CD4-positive, alpha-beta T cell treated with Interleukin-4 for 1 hour (primary cell): Measurements from ENCODE around the gene FCRL3.
"Not testable (repeated sequence)": the region's sequence is repeated elsewhere in the genome, so short reads cannot be mapped to it uniquely, and the experiment has no call there.

ENCODE experiments used
- DNase-seq, 2 donors: peaks; one replicate each; pipeline ENCODE4 v3.0.0-alpha.2; 2020 to 2022

FCRL3 gene

GRCh38 chr1:157700732-157701131 is at the start of gene FCRL3:
Gene FCRL3 (minus strand): TSS chr1:157700769. CDS start chr1:157700489, 280 bp downstream.
- peak; percentile 23 to 38 for DNase-seq

GRCh38 chr1:157748262-157748817 is 47.8 kb upstream of the FCRL3 start:
- no peak for DNase-seq

GRCh38 chr1:157739229-157739901 is 38.8 kb upstream of the FCRL3 start:
- no peak for DNase-seq

GRCh38 chr1:157735991-157736390 is 35.4 kb upstream of the FCRL3 start:
- not testable (repeated sequence) for DNase-seq

- peak in 1 of 2 donors; percentile 16 for DNase-seq
Observed at GRCh38 chr1:157734321-157734720, 33.8 kb upstream of the FCRL3 start.

GRCh38 chr1:157732755-157733154 is 32.2 kb upstream of the FCRL3 start:
- no peak for DNase-seq

- DNase-seq = peak; percentile 58 to 64
Observed at GRCh38 chr1:157725221-157725577, 24.6 kb upstream of the FCRL3 start.

- DNase-seq = no peak
Observed at GRCh38 chr1:157724537-157725220, 24.1 kb upstream of the FCRL3 start.

GRCh38 chr1:157723157-157723556 is 22.6 kb upstream of the FCRL3 start:
- peak in 1 of 2 donors; percentile 35 for DNase-seq

GRCh38 chr1:157721985-157722384 is 21.4 kb upstream of the FCRL3 start:
- DNase-seq = no peak

- DNase-seq = no peak
Observed at GRCh38 chr1:157715736-157716135, 15.2 kb upstream of the FCRL3 start.

- no peak for DNase-seq
Observed at GRCh38 chr1:157711802-157712201, 11.2 kb upstream of the FCRL3 start.

GRCh38 chr1:157704878-157705277 is 4.3 kb upstream of the FCRL3 start:
- DNase-seq = no peak

GRCh38 chr1:157703981-157704380 is 3.4 kb upstream of the FCRL3 start:
- DNase-seq = no peak

GRCh38 chr1:157702308-157702825 is 1.8 kb upstream of the FCRL3 start:
- no peak for DNase-seq

GRCh38 chr1:157700305-157700704 is 264 bp downstream of the FCRL3 start:
- no peak for DNase-seq

- DNase-seq = no peak
Observed at GRCh38 chr1:157697781-157698569, 2.6 kb downstream of the FCRL3 start.

- no peak for DNase-seq
Observed at GRCh38 chr1:157696966-157697628, 3.5 kb downstream of the FCRL3 start.

GRCh38 chr1:157695417-157695816 is 5.2 kb downstream of the FCRL3 start:
- no peak for DNase-seq

GRCh38 chr1:157691285-157691920 is 9.2 kb downstream of the FCRL3 start:
- no peak for DNase-seq

GRCh38 chr1:157682710-157683437 is 17.7 kb downstream of the FCRL3 start:
- no peak for DNase-seq
